ENCODE measurements around the gene GRM3. TPM values are rescaled to one million over a fixed set of nuclear protein-coding genes. Genes with fewer than 3 reads are reported as not detected.

The GRM3 gene
- polyA plus RNA-seq, 1 experiment: not detected

DNA sequence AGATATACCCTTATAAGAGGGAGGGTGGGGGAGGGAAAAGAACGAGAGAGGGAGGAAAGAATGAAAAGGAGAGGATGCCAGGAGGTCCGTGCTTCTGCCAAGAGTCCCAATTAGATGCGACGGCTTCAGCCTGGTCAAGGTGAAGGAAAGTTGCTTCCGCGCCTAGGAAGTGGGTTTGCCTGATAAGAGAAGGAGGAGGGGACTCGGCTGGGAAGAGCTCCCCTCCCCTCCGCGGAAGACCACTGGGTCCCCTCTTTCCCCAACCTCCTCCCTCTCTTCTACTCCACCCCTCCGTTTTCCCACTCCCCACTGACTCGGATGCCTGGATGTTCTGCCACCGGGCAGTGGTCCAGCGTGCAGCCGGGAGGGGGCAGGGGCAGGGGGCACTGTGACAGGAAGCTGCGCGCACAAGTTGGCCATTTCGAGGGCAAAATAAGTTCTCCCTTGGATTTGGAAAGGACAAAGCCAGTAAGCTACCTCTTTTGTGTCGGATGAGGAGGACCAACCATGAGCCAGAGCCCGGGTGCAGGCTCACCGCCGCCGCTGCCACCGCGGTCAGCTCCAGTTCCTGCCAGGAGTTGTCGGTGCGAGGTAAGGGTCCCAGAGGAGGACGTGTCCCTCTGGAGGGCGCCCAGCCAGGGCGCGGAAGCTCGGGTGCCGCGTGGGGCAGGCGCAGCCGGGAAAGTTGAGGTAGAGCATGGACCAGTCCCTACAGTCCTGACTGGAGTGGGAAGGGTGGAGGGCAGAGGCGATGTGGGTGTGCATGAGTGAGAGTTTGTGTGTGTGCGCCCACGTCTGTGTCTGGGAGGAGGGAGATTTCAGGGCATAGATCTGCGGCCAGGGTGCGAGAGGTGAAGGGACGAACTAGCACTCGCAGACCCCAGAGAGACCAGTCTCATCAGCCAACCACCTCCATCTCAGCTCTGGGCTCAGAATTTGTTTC lies 844 bp downstream of the GRM3 start:
- ChIA-PET CTCF (no interaction called here), POLR2A (no interaction called here)
- TF ChIP-seq, protein P1, sequence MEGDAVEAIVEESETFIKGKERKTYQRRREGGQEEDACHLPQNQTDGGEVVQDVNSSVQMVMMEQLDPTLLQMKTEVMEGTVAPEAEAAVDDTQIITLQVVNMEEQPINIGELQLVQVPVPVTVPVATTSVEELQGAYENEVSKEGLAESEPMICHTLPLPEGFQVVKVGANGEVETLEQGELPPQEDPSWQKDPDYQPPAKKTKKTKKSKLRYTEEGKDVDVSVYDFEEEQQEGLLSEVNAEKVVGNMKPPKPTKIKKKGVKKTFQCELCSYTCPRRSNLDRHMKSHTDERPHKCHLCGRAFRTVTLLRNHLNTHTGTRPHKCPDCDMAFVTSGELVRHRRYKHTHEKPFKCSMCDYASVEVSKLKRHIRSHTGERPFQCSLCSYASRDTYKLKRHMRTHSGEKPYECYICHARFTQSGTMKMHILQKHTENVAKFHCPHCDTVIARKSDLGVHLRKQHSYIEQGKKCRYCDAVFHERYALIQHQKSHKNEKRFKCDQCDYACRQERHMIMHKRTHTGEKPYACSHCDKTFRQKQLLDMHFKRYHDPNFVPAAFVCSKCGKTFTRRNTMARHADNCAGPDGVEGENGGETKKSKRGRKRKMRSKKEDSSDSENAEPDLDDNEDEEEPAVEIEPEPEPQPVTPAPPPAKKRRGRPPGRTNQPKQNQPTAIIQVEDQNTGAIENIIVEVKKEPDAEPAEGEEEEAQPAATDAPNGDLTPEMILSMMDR (IDR thresholded peaks at IDR 0.05; ENCODE audit: low read depth, low read length): no peak
- H3K4me3 ChIP-seq (ENCODE audit: low read depth, low read length): no peak overlapping the region
- H3K9me3 ChIP-seq (ENCODE audit: control insufficient read depth, insufficient read depth, low read length): peaks cover 23% of the 10 kb centered on the region
- H3K27me3 ChIP-seq (ENCODE audit: control insufficient read depth, insufficient read depth, low read length): no peaks in the 10 kb centered on the region
- H3K27ac ChIP-seq (ENCODE audit: low read depth, low read length): no peak overlapping the region
- DNase-seq (ENCODE audit: low read depth, low spot score): no peak

DNA sequence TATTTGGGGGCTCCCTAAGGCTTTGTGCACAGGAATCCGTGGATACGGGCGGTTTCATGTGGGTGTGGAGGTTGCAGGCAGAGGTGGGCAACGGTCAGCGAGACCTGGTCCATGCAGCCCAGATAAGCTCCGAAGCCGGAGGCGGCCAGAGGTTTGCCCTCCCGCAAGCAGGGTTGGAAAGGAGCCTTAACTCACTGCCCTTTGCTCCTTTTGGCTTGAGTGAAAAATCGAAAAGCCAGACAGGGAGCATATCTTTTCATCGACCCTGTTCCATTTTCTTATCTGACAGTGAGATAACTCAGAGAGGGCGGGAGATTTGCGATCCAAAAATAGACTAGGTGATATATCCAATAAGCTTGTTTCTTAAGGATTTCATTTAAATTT lies 1.5 kb downstream of the GRM3 start:
- no peaks in the 10 kb centered on the region for H3K27me3 ChIP-seq (ENCODE audit: control insufficient read depth, insufficient read depth, low read length)
- CTCF ChIA-PET: no interaction called here
- H3K4me3 ChIP-seq (ENCODE audit: low read depth, low read length): no peak overlapping the region
- POLR2A ChIA-PET: no interaction called here
- H3K27ac ChIP-seq (ENCODE audit: low read depth, low read length): no peak overlapping the region
- H3K9me3 ChIP-seq (ENCODE audit: control insufficient read depth, insufficient read depth, low read length): peaks cover 19% of the 10 kb centered on the region
- DNase-seq (ENCODE audit: low read depth, low spot score): no peak
- TF ChIP-seq, protein P1 (IDR thresholded peaks at IDR 0.05; ENCODE audit: low read depth, low read length): no peak

DNA sequence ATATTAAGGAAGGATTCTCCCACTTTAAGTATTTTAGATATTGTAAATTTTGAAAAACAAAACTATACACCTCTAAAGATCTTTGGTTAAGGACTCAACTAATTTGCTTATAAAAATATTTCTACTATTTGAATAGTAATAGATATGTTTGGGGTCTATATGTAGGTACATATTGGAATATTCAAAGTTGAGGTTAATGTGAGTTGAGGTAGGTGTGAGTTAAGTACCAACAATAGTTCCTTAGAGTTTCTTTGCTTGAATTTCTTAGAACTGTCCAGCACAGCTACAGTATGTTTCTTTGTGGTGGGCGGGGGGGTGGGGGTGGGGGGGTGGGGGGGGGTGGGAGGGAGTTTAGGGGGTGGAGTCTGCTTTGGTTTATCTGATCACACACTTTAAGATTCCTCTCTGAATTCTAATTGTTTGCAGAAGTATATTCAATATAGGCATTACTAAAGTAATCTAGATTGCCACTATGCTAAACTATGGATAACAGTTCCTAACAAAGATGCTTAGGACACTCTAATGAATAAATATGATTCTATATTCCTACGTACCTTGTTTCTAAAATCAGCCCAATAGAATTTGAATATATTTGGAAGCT lies 2.1 kb downstream of the GRM3 start:
- ChIA-PET CTCF (no interaction called here), POLR2A (no interaction called here)
- Histone ChIP-seq H3K9me3 (ENCODE audit: control insufficient read depth, insufficient read depth, low read length) (peaks cover 19% of the 10 kb centered on the region), H3K4me3 (ENCODE audit: low read depth, low read length) (no peak overlapping the region), H3K27ac (ENCODE audit: low read depth, low read length) (no peak overlapping the region), H3K27me3 (ENCODE audit: control insufficient read depth, insufficient read depth, low read length) (no peaks in the 10 kb centered on the region)
- TF ChIP-seq, protein P1 (IDR thresholded peaks at IDR 0.05; ENCODE audit: low read depth, low read length): no peak
- DNase-seq (ENCODE audit: low read depth, low spot score): no peak

DNA sequence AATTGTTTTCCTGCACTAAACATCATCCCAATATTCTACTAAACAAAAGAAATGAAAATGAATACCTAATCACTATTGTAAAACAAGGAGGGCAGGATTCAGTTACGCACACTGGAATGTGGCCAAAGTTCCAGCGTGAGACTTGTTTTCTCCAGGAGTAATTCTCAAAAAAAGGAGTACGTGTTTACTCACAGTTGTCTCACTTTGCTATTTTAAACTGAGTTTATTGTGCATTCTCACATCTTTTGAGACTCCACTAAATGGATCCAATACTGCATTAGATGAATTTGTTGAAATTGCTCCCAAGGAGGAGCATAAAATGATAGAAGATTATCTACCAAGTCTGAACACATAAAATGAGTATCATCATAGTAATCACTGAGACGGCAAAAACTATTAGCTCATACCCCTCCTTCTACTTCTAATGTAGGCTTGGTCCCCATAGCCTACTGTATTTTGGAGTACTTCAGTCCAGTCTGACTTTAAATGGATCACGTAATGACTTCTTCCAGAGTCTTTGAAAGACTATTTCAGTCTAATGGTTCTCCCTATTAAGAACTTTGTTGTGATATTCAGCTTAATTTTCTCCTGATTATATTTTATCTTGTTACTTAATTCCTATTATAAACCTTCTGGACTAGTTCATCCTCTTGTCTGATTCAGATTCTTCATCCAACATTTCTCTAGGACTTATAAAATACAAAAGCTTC lies 3.8 kb downstream of the GRM3 start:
- ChIA-PET POLR2A (no interaction called here), CTCF (no interaction called here)
- TF ChIP-seq, protein P1 (IDR thresholded peaks at IDR 0.05; ENCODE audit: low read depth, low read length): no peak
- H3K4me3 ChIP-seq (ENCODE audit: low read depth, low read length): no peak overlapping the region
- H3K27me3 ChIP-seq (ENCODE audit: control insufficient read depth, insufficient read depth, low read length): no peaks in the 10 kb centered on the region
- no peak overlapping the region for H3K27ac ChIP-seq (ENCODE audit: low read depth, low read length)
- DNase-seq (ENCODE audit: low read depth, low spot score): no peak
- peaks cover 19% of the 10 kb centered on the region for H3K9me3 ChIP-seq (ENCODE audit: control insufficient read depth, insufficient read depth, low read length)

DNA sequence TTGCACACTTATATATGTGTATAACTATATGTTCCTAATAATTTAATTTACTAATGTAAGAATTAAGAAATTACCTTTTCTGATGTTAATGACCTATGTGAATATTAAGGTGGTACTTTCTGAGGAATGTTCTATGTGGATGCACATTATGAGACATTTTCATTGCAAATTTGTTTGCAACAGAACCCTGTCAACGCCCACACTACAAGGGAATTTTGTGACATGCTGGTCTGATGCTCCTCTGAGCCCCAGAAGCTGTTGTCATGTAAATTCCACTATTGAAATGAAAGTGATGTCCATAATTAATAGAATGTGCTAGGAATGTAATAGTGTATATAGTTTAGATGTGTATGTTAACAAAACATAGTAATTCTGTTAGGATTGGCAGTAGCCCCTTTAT lies 4.5 kb downstream of the GRM3 start:
- Histone ChIP-seq H3K27me3 (ENCODE audit: control insufficient read depth, insufficient read depth, low read length) (no peaks in the 10 kb centered on the region), H3K9me3 (ENCODE audit: control insufficient read depth, insufficient read depth, low read length) (peaks cover 19% of the 10 kb centered on the region), H3K27ac (ENCODE audit: low read depth, low read length) (no peak overlapping the region), H3K4me3 (ENCODE audit: low read depth, low read length) (no peak overlapping the region)
- ChIA-PET CTCF (no interaction called here), POLR2A (no interaction called here)
- DNase-seq (ENCODE audit: low read depth, low spot score): no peak
- TF ChIP-seq, protein P1 (IDR thresholded peaks at IDR 0.05; ENCODE audit: low read depth, low read length): no peak
